Ovary (tissue), 3 donors: ENCODE data around the gene MYL12A.

Source experiments
- EP300 ChIP-seq: sonication (generic); formaldehyde crosslinking; IDR thresholded peaks from one replicate; pipeline ENCODE4 v1.6.1; 2017; ENCODE audit warnings: antibody characterized with exemption
- POLR2A ChIP-seq: fragments of 450-650 bp; IDR thresholded peaks from one replicate; pipeline ENCODE4 v1.6.1; 2017; ENCODE audit warnings: antibody characterized with exemption, mild to moderate bottlenecking, moderate library complexity
- TF ChIP-seq, protein P1 (sequence below), 3 donors: fragments of 450-650 bp in 2 of 3; fragments of 200-600 bp in 1 of 3; IDR thresholded peaks; one replicate each; pipeline versions ENCODE4 v1.5.1 to v1.8.0; 2016 to 2022; ENCODE audit warnings: antibody characterized with exemption in 3 of 3, mild to moderate bottlenecking in 1 of 3
- donor health status: DM: no; HTN: no; CAD: no.

DNA sequence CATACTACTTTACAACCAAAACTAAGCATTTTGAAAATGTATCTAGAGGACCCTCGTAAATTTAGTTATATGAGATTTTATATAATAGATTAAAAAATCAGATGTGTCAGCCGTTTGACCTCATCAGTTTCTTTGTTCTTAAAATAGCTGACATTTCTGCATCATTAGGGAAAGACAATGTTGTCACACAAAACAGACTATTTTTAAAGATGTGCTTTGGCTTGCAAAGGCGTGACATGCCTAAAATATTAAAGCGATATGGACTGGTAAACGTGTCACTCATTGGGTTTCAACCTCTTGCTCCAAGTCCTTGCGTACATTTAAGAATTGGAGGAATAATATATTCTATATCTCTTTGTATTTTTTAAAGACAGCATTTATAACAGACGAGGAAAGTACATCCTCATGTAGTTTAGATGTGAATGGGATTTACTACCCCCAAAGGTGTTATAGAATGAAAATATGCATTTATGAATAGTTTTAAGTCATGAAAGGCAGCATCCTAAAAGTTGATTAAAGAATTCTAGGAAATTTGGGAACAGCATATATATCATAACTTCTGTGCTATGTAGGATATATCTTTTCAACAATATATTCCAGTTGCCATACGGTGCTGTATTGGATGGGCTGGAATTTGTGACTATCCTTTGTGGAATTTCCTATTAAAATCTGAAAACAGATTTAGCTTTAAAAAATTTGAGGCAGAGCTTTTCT is 3.8 kb downstream of the MYL12A start:
- TF ChIP-seq, protein P1, sequence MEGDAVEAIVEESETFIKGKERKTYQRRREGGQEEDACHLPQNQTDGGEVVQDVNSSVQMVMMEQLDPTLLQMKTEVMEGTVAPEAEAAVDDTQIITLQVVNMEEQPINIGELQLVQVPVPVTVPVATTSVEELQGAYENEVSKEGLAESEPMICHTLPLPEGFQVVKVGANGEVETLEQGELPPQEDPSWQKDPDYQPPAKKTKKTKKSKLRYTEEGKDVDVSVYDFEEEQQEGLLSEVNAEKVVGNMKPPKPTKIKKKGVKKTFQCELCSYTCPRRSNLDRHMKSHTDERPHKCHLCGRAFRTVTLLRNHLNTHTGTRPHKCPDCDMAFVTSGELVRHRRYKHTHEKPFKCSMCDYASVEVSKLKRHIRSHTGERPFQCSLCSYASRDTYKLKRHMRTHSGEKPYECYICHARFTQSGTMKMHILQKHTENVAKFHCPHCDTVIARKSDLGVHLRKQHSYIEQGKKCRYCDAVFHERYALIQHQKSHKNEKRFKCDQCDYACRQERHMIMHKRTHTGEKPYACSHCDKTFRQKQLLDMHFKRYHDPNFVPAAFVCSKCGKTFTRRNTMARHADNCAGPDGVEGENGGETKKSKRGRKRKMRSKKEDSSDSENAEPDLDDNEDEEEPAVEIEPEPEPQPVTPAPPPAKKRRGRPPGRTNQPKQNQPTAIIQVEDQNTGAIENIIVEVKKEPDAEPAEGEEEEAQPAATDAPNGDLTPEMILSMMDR (IDR thresholded peaks at IDR 0.05), result no peak
- TF ChIP-seq POLR2A (no peak), EP300 (no peak)
